Left ventricle myocardium inferior (tissue), 1 donor: ENCODE results near the gene GP2. TPM values are rescaled to one million over a fixed set of nuclear protein-coding genes. Genes with fewer than 3 reads are reported as not detected.

Experiments
- DNase-seq: peaks from one replicate; pipeline ENCODE4 v3.0.0-alpha.2; 2020
- H3K27ac ChIP-seq: fragments of 200-600 bp; replicated peaks from 2 replicates; pipeline ENCODE4 v1.8.0; 2021
- H3K27me3 ChIP-seq: fragments of 200-600 bp; 2 replicates; pipeline ENCODE4 v1.8.0; 2021; ENCODE audit warnings: low read depth
- H3K36me3 ChIP-seq: fragments of 200-600 bp; 2 replicates; pipeline ENCODE4 v1.8.0; 2021
- H3K4me1 ChIP-seq: fragments of 200-600 bp; 2 replicates; pipeline ENCODE4 v1.8.0; 2021
- H3K4me3 ChIP-seq: fragments of 200-600 bp; 2 replicates; pipeline ENCODE4 v1.8.0; 2021; ENCODE audit warnings: mild to moderate bottlenecking, moderate library complexity
- H3K9me3 ChIP-seq: fragments of 200-600 bp; replicated peaks from 2 replicates; pipeline ENCODE4 v1.8.0; 2021
- CTCF ChIP-seq: fragments of 200-600 bp; IDR thresholded peaks from 2 replicates; pipeline ENCODE4 v1.8.0; 2021; ENCODE audit warnings: antibody characterized with exemption, mild to moderate bottlenecking, borderline replicate concordance
- intact Hi-C: fragments of 100-400 bp; cut with micrococcal nuclease; formaldehyde crosslinking; loops from one replicate; pipeline ENCODE4 v1.11.0; 2022
- total RNA-seq: library from RNA; stranded (reverse); fragmentation: NEBNext Ultra II Directional; extraction: Animal tissue kit (Norgen Biotek cat#: 25700); gene quantifications from one replicate; pipeline ENCODE4 v1.2.1, GENCODE V29; 2021
- donor health status: DM: no; HTN: yes; CAD: no; lungs with severe emphysema.

The GP2 gene
- total RNA-seq, 1 donor from 2014 or later: not detected

DNA sequence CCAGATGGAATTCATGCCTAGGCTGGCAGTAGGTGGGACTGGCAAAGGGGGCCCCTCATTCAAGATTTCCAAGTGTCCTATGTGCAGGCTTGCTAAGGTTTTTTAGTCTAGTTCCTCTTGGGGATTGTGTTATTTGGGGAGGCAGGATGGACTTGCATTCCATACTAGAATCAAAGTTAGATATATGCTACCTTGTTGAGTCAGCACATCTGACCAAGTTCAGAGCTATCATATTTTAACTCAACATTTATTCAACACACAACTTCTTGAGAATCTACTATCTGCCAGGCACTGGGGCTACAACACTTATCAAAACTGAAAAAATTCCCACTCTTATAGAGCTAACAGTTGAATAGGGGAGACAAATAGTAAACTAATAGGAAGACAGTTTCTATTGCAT, 6.7 kb downstream of the GP2 start:
- no peak for DNase-seq
- no peak for TF ChIP-seq CTCF
- Histone ChIP-seq H3K4me3 (no peak overlapping the region), H3K4me1 (no peaks in the 10 kb centered on the region), H3K9me3 (no peaks in the 10 kb centered on the region), H3K27ac (no peak overlapping the region), H3K27me3 (peaks cover 64% of the 10 kb centered on the region), H3K36me3 (no peaks in the 10 kb centered on the region)
- intact Hi-C loops: no loop called here

GRCh38 chr16:20320178-20320577, 7.1 kb downstream of the GP2 start:
- H3K4me3 ChIP-seq: no peak overlapping the region
- no peaks in the 10 kb centered on the region for H3K4me1 ChIP-seq
- H3K27me3 ChIP-seq: peaks cover 68% of the 10 kb centered on the region
- no peaks in the 10 kb centered on the region for H3K36me3 ChIP-seq
- no peak overlapping the region for H3K27ac ChIP-seq
- no peaks in the 10 kb centered on the region for H3K9me3 ChIP-seq
- no peak for TF ChIP-seq CTCF
- intact Hi-C loops: no loop called here
- no peak for DNase-seq

GRCh38 chr16:20319406-20319805, 7.9 kb downstream of the GP2 start:
- Histone ChIP-seq H3K9me3 (no peaks in the 10 kb centered on the region), H3K27ac (no peak overlapping the region), H3K27me3 (peaks cover 66% of the 10 kb centered on the region), H3K4me1 (no peaks in the 10 kb centered on the region), H3K4me3 (no peak overlapping the region), H3K36me3 (no peaks in the 10 kb centered on the region)
- intact Hi-C loops: no loop called here
- TF ChIP-seq CTCF: no peak
- no peak for DNase-seq

DNA sequence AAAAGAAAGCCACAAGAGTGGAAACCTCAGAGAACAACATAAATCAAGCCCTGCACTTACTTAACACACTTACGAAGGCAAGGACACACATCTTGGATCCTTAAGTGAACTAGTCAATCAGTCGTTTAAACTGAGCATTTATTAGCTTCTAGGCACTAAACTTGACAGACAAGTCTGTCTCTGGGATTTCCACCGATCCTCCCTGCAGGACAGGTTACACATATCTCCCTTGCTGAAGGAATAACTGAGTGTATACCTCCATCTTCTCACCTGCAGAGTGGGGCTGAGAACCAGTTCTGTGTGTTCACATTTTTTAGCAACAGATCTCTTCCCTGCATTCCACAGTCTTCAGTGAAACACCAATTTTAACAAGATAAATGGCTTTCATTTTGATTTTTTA, 8.9 kb downstream of the GP2 start:
- no peaks in the 10 kb centered on the region for H3K4me1 ChIP-seq
- H3K36me3 ChIP-seq: no peaks in the 10 kb centered on the region
- no peak for DNase-seq
- H3K27me3 ChIP-seq: peaks cover 65% of the 10 kb centered on the region
- no peak overlapping the region for H3K4me3 ChIP-seq
- intact Hi-C loops: no loop called here
- no peak for TF ChIP-seq CTCF
- no peak overlapping the region for H3K27ac ChIP-seq
- H3K9me3 ChIP-seq: no peaks in the 10 kb centered on the region

DNA sequence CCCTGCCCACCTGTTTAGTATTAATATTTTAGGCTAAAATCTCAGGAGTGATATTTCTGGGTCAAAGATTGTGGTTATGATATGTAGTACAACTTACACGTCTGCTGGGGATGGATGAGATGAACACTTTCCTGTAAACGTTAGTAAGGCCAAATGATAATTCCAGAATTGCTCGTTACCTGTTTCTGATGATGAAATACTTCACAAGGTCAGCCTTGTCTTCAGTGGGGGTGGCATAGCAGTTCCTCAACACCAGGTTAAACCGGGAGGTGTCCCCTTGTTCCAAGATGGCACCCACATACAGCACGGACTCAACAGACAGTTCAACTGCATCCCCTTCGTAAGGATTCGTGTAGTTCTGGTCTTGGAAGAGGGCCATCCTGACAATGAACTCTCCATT, 9.3 kb downstream of the GP2 start:
- Histone ChIP-seq H3K27me3 (peaks cover 66% of the 10 kb centered on the region), H3K9me3 (no peaks in the 10 kb centered on the region), H3K4me3 (no peak overlapping the region), H3K27ac (no peak overlapping the region), H3K36me3 (no peaks in the 10 kb centered on the region), H3K4me1 (no peaks in the 10 kb centered on the region)
- no peak for TF ChIP-seq CTCF
- intact Hi-C loops: no loop called here
- DNase-seq: no peak

GRCh38 chr16:20317117-20317516, 10.2 kb downstream of the GP2 start:
- intact Hi-C loops: no loop called here
- Histone ChIP-seq H3K4me1 (no peaks in the 10 kb centered on the region), H3K36me3 (no peaks in the 10 kb centered on the region), H3K4me3 (no peak overlapping the region), H3K27me3 (peaks cover 71% of the 10 kb centered on the region), H3K9me3 (no peaks in the 10 kb centered on the region), H3K27ac (no peak overlapping the region)
- DNase-seq: no peak
- no peak for TF ChIP-seq CTCF
